MM.1S (cell line): ENCODE results near the gene DZIP1.

Source experiments
- EZH2 ChIP-seq: fragments of 300-600 bp; sonication (generic); optimal IDR thresholded peaks from 2 replicates; pipeline ENCODE3; 2017; ENCODE audit warnings: low read depth, mild to moderate bottlenecking, antibody characterized with exemption, low read length, mixed read lengths
- EZH2phosphoT487 ChIP-seq: fragments of 300-600 bp; sonication (generic); IDR thresholded peaks from 2 replicates; pipeline ENCODE4 v1.6.1; 2018; ENCODE audit warnings: antibody characterized with exemption, low read length
- TF ChIP-seq, protein P1 (sequence below): fragments of 300-600 bp; sonication (generic); IDR thresholded peaks from 2 replicates; pipeline ENCODE4 v1.5.1; 2016; ENCODE audit warnings: antibody characterized with exemption, low read length, mixed read lengths

DNA sequence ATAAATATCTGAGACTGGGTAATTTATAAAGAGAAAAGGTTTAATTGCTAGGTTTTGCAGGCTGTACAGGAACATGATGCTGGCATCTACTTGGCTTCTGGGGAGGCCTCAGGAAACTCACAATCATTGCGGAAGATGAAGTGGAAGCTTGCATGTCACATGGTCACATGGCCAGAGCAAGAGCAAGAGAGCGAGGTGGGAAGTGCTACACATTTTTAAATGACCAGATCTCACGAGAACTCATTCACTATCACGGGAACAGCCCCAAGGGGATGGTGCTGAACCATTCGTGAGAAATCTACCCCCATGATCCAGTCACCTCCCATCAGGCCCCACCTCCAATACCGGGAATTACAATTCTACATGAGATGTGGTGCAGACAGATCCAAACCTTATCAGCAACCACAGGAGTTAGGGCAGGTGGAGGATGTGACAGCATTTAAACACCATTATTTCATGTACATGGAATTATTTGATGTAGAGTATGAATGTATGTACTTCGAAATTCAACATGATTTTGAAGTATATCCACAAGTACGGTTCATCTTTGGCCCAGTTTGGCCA, 102.5 kb downstream of the DZIP1 start:
- no peak for TF ChIP-seq EZH2phosphoT487
- TF ChIP-seq, protein P1, sequence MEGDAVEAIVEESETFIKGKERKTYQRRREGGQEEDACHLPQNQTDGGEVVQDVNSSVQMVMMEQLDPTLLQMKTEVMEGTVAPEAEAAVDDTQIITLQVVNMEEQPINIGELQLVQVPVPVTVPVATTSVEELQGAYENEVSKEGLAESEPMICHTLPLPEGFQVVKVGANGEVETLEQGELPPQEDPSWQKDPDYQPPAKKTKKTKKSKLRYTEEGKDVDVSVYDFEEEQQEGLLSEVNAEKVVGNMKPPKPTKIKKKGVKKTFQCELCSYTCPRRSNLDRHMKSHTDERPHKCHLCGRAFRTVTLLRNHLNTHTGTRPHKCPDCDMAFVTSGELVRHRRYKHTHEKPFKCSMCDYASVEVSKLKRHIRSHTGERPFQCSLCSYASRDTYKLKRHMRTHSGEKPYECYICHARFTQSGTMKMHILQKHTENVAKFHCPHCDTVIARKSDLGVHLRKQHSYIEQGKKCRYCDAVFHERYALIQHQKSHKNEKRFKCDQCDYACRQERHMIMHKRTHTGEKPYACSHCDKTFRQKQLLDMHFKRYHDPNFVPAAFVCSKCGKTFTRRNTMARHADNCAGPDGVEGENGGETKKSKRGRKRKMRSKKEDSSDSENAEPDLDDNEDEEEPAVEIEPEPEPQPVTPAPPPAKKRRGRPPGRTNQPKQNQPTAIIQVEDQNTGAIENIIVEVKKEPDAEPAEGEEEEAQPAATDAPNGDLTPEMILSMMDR = no peak
- TF ChIP-seq EZH2 = no peak
